ENCODE data around the gene NSUN5.
"Not testable (repeated sequence)": the region's sequence is repeated elsewhere in the genome, so short reads cannot be mapped to it uniquely, and the experiment has no call there.

NSUN5 gene

GRCh38 chr7:73277210-73277609 lies 31.4 kb downstream of the NSUN5 start:
- H3K4me1 Mint-ChIP-seq, H3K9me3 Mint-ChIP-seq, H3K27ac Mint-ChIP-seq, H3K4me3 Mint-ChIP-seq, DNase-seq, H3K27me3 Mint-ChIP-seq, CTCF ChIA-PET, H3K36me3 Mint-ChIP-seq: not testable (repeated sequence)

GRCh38 chr7:73267813-73268212 lies 40.8 kb downstream of the NSUN5 start:
- H3K4me3 Mint-ChIP-seq, DNase-seq, H3K27me3 Mint-ChIP-seq, H3K27ac Mint-ChIP-seq, CTCF ChIA-PET, H3K36me3 Mint-ChIP-seq, H3K4me1 Mint-ChIP-seq, H3K9me3 Mint-ChIP-seq: not testable (repeated sequence)

GRCh38 chr7:73266719-73267368 lies 41.8 kb downstream of the NSUN5 start:
- H3K4me3 Mint-ChIP-seq, CTCF ChIA-PET, H3K27ac Mint-ChIP-seq, H3K36me3 Mint-ChIP-seq, DNase-seq, H3K9me3 Mint-ChIP-seq, H3K4me1 Mint-ChIP-seq, H3K27me3 Mint-ChIP-seq: not testable (repeated sequence)

- DNase-seq, H3K4me1 Mint-ChIP-seq, H3K4me3 Mint-ChIP-seq, H3K27ac Mint-ChIP-seq, CTCF ChIA-PET, H3K36me3 Mint-ChIP-seq, H3K9me3 Mint-ChIP-seq, H3K27me3 Mint-ChIP-seq: not testable (repeated sequence)
Measured at GRCh38 chr7:73262416-73262815, 46.2 kb downstream of the NSUN5 start.

Measured in activated naive CD4-positive, alpha-beta T cell treated with anti-CD3 and anti-CD28 coated beads, Interleukin-2, amount 10 ng/mL, durations not matched to agents 7 days and 5 days (primary cell).